ENCODE measurements around the gene WDR93. TPM values are rescaled to one million over a fixed set of nuclear protein-coding genes. Genes with fewer than 3 reads are reported as not detected.
"Not testable (repeated sequence)": the region's sequence is repeated elsewhere in the genome, so short reads cannot be mapped to it uniquely, and the experiment has no call there.

Gene WDR93
- total RNA-seq, 1 donor from 2014 or later = 1.7 TPM

DNA sequence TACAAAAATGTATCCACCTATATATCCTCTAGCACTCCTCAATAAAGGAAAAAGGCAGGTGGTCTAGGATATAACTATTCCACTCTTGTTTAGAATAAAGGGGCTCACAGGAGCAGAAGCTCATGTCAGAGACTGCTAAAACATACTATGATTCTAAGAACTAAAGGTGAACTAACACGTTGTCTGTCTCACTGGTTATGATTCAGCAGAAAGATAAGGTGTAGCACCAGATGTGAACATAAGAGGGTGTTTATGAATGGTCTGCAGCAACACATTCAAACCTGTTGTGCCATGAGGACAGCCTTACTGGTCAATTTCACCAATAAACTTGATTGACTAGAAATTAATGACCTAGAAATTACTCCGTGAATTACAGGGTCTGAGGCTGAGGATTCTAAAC lies 4.6 kb upstream of the WDR93 start:
- no peak for DNase-seq (ENCODE audit: low spot score)

DNA sequence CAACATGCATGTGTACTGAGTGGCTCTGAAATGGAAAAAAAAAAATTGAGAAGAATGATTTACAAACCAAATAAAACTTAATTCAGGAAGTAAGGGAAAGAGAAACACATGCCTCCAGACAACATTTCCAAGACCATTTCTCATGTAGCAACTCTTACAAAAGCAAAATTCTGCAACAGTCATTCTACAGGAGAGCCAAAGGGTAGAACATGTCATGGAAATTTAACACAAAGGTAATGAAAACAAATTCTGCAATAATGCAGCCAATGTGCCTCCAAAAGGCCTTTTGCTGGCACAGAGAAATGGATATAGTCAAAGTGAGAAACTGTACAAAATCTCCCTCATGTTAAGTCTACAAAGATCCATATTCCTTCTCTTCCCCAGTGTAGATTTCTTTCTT lies 4.1 kb upstream of the WDR93 start:
- DNase-seq (ENCODE audit: low spot score) = no peak

DNA sequence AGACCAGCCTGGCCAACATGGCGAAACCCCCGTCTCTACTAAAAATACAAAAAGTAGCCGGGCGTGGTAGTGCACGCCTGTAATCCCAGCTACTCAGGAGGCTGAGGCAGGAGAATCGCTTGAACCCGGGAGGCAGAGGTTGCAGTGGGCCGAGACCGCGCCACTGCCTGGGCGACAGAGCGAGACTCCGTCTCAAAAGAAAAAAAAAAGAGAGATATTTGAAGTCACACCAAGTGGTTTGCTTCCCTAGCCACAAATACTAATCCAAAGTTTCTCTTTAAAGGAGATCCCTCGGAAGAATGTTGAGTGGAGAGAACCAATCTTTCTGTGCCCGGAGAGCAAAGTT lies 708 bp upstream of the WDR93 start:
- DNase-seq (ENCODE audit: low spot score) = not testable (repeated sequence)

DNA sequence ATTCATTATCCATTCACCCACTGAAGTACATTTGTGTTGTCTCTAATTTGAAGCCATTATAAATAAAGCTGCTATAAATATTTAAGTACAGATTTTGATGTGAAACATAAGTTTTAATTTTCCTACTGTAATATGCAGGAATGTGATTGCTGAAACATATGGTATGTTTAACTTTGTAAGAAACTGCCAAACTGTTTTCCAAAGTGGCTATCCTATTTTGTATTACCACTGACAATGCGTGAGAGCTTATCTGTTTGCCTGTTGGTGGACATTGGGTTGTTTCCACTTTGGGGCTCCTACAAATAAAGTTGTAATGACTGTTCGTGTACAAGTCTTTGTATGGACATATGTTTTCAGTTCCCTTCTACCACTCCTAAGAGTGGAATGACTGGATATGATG lies 2.5 kb downstream of the WDR93 start:
- no peak for DNase-seq (ENCODE audit: low spot score)

DNA sequence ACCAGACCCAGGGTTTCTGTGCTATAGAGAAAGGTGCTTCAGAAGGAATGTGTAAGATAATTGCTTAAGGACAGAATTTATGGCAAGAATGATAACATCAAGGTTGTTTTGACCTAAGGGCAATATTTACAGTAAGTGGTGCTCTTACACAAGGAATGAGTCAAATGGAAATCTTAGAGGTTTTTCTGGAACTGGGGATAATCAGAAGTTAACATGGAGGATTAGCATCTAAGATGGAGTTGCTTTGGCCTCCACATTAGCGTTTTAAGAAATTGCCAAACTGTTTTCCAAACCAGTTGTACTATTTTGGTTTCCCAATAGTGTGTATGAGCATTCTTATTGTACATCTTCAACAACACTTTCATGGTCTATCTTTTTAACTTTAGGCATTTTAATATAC lies 3.1 kb downstream of the WDR93 start:
- no peak for DNase-seq (ENCODE audit: low spot score)

DNA sequence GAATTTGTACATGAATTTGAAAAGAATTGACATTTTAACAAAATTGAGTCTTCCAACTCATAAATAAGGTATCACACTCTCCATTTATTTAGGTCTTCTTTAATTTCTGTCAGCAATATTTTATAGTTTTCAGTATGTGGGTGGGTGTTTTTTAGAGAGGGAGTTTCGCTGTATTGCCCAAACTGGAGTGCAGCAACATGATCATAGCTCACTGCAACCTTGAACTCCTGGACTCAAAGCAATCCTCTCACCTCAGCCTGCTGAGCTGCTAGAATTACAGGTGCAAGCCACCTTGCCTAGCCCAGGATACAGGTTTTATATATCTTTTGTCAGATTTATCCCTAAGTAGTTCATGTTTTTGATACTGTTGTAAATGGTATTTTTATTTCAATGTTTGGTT lies 4.6 kb downstream of the WDR93 start:
- no peak for DNase-seq (ENCODE audit: low spot score)

DNA sequence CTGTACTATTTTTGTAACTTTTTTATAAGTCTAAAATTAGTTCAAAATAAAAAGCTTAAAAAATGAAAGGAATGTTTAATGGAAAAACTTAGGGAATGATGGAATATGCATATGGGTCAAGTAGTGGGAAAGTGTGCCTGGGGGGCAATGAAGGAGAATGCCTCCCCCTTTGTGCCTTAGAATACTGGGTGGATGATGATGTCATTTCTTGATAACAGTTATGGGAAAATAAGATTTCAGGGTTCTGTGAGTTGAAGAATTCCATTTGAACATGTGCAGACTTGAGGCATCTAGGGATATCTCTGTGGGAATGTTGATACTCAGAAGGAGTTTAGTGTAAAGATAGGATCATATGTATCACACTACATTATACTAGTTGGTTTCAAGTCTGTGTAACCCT lies 13.8 kb downstream of the WDR93 start:
- no peak for DNase-seq (ENCODE audit: low spot score)

DNA sequence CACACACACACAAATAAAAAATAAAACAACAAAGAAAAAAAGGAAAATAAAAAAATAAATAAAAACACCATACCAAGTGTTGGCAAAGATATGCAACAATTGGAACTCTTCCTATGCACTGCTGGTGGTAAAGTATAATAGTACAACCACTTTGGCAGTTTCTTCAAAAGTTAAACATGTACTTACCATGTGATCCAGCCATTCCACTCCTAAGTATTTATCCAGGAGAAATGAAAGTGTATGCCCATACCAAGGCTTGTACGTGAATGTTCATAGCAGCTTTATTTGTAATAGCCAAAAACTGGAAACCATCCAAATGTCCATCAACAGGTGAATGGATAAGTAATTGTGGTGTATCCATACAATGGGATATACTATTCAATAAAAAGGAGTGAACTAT lies 17.0 kb downstream of the WDR93 start:
- DNase-seq (ENCODE audit: low spot score) = no peak

DNA sequence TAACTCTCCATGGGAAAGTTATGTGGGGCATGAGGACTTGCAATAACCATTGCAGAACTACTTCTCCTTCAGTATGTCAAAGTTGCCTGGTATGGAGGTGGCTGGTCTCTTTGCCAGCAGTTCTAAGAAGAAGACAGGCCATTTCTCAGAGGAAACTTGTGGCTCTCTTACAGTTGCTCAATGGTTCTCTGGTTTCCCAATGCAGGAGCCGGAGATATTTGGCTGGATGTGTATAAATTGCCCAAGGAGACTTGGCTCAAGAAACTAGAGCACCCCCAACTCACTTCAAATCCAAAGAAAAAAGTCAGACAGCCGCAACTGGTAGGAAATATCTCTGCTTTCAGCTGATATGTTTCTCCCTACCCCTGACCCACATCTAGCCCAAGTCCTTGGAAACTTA lies 24.2 kb downstream of the WDR93 start:
- DNase-seq (ENCODE audit: low spot score) = no peak

DNA sequence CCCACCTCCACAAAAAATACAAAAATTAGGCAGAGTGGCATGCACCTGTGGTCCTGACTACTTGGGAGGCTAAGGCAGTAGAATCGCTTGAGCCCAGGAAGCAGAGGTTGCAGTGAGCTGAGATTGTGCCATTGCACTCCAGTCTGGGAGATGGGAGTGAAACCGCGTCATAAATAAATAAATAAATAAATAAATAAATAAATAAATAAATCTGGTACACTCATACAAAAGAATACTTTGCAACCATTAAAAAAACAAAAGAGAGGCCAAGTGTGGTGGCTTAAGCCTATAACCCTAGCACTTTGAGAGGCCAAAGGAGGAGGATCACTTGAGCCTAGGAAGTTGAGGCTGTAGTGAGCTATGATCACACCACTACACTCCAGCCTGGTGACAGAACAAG lies 32.4 kb downstream of the WDR93 start:
- DNase-seq (ENCODE audit: low spot score) = no peak

DNA sequence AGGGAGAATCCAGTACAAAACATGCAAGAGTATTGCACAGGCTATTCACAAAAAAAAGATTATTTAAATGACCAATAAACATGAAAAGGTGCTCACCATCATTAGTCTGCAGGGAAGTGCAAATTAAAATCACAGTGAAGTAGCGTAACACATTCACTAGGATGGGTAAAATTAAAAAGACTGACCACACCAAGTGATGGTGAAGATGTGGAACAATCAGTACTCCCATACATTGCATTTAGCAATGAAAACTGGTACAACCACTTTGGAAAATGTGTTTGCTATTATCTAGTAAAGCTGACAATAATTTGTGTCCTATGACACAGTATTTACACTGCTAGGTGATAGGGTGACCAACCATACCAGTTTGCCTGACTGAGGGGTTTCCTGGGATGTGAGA lies 34.0 kb downstream of the WDR93 start:
- no peak for DNase-seq (ENCODE audit: low spot score)

DNA sequence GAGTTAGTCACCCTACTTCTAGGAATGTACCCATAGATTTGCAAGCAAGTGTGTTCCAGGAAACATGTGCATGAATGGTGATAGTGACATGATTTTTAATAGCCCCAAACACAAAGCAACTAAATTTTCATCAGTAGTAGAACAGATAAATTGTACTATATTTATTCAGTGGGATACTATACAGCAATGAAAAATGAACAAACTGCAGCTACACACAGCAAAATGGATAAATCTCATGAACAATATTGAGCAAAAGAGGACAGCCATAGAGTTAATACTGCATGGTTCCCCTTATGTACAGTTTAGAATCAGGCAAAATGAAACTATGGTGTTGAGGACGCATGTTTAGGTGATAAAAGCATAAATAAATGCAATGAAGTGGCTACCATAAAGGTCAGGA lies 34.5 kb downstream of the WDR93 start:
- no peak for DNase-seq (ENCODE audit: low spot score)

DNA sequence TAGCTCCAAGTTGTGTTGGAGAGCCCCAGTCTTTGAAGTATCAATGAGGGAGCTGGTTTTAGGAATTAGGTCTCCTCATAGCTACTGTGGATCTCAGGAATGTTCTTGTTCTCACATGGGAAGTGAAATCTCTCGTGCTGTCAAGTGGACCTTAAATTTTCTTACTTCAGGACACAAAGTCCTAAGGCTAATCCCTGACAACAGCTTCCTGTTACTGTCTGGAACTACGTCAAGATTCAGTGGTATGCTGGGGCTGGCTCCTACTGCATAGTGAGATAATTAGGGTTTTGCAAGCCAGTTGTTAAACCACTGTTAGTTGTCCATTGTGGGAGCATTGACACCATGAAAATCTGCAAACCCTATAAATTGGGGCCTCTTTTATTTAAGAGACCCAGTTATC lies 37.6 kb downstream of the WDR93 start:
- DNase-seq (ENCODE audit: low spot score) = no peak

DNA sequence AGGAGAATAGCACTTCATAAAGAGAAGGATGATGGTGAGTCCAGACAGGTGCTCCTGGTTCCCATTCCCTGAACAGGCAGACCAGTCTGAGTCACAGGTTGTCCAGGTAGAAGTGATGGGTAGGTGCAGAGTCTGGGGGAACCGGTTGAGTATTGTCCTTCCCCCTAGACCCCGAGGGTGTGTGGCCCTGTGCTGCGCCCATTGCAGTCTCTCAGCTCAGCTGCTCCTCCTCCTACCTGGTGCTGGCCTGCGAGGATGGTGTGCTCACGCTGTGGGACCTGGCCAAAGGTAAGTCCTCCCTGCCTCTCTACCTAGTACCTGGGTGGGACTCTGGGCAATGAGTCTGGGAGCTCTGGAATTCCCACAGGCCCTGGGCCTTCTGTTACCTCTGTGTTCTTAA lies 40.7 kb downstream of the WDR93 start:
- no peak for DNase-seq (ENCODE audit: low spot score)

DNA sequence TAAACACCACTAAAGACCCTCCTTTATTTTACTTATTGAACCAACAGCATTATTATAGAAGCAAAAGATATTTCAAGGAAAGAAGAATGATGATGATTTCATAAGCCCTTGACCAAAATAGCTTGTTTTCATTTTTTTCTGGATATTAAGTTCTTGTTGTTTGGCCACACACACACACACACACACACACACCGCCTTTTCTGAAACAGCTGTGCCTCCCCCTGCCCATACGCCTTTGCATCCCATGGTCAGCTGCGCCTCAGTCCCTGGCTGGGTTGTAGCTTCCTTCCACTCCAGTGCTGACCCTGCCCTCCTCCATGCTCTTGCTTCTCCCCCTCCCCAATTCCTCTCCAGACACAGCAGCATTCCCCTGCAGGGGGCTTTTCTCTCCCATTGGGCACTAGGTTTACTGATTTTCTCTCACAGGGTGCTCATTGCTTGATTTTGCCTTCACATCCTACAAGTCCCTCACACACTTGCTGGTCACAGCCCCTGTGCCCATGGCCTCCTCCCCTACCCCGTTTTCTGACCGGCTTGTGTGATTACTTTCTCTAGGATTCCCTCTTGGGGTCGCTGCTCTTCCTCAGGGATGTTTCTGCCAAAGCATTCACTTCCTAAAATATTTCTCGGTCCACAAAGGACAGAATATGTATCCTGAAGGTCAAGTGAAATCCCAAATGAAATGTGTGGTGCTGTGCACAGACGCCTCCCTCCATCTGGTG lies 42.0 kb downstream of the WDR93 start:
- no peak for DNase-seq (ENCODE audit: low spot score)

DNA sequence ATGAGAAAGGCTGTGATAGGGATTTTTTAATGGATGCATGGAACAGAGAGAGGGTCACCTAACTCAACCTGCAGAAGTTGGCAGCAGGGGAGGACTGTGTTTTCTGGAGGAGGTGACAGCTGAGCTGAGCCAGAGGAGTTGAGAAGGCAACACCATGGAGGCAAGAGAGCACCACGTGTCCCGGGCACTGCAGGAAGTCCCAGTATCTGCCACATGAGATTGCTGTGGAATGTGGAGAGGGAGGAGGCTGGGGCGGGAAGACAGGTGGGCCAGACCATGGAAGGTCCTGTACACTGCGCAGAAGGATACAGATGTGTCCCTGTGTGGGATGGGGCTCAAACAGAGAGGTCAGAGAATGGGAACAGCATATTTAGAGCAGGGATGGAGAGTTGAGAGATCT lies 45.2 kb downstream of the WDR93 start:
- no peak for DNase-seq (ENCODE audit: low spot score)

DNA sequence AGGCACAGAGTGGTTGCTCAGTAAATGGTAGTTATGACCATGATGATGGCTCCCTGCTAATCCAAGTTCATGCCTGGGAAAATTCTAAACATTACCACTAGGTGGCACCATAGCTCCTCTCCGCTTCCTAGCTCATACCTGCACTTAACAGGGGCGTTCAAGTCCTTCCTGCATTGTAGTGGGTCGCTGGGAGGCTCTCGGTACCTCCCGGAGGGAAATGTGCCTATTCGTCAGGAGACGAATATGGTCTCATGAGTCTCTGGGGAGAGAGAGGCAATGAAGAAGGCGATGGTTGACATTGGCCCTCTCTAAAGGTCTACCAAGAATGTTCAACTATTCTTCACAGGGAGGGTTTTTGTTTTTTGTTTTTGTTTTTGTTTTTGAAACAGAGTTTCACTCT lies 49.5 kb downstream of the WDR93 start:
- DNase-seq (ENCODE audit: low spot score) = peak; percentile 81

DNA sequence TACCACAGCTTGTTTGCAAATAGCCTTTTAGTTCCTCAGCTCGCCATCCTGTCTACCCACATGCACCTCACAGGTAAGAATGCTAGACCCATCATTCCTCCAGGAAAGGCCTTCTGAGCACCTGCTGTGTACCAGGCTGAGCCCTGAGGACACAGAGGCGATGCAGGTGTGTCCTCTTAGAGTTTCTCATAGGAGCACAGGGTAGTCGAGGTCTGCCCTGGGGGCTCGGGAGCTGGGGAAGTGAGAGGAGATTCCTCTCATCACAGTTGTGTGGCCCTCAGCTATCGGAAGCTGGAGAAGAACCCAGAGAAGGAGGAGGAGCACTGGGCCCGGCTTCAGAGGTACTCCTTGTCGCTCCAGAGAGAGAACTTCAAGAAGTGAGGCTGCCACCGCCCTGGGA lies 52.4 kb downstream of the WDR93 start:
- no peak for DNase-seq (ENCODE audit: low spot score)

DNA sequence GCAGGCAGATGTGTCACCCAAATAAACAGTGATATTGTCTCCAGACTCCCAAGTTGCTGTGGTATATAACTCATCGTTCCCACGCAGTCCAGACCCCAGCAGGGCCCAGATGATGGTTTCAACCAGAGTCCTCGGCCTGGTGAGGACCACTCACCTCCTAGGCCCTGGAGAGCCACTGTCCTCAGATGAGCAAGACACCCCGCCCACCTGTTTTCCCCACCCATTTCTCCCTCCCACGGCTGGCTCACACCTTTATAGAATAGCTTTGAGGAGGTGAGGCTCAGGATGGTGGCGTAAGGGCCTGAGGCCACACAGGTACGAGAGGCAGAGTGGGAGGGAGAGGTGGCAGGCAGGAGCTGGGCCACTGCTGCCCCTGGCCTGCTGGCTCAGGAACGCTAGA lies 53.0 kb downstream of the WDR93 start:
- DNase-seq (ENCODE audit: low spot score) = no peak

DNA sequence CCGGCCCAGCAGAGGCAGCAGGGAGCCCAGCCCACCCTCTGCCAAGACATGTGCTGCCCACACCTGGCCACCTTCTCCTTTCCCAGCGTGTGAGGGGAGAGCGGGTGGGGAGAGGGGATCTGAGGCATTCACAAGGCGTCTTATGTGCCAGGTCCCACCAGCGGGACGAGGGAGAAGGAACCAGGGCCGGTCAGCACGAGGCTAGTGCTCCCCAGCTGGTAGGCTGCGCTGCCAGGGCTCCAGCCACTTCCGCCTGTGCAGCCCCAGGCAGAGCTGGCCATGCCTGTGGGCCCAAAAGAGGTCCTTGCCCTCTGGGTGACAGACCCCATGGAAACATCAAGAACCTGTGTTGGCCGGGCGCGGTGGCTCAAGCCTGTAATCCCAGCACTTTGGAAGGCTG lies 54.5 kb downstream of the WDR93 start:
- DNase-seq (ENCODE audit: low spot score) = no peak

DNA sequence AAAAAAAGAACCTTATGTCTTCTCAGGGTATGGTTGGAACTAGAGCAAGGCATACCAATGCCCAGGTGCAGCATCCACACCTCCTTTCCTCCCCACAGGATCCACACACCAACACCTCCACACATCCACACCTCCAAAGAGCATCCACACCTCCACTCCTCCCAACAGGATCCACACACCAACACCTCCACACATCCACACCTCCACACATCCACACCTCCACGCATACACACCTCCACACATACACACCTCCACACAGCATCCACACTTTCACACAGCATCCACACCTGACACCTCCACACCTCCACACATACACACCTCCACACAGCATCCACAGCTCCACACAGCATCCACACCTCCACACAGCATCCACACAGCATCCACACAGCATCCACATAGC lies 55.2 kb downstream of the WDR93 start:
- DNase-seq (ENCODE audit: low spot score) = no peak

DNA sequence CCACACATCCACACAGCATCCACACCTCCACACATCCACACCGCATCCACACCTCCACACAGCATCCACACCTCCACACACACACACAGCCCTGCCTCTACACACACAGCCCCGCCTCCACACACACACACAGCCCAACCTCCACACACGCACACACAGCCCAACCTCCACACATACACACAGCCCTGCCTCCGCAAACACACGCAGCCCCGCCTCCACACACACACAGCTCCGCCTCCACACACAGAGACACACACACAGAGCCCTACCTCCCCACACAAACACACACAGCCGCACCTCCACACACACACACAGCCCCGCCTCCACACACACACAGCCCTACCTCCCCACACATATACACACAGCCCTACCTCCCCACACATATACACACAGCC lies 55.8 kb downstream of the WDR93 start:
- DNase-seq (ENCODE audit: low spot score) = no peak

DNA sequence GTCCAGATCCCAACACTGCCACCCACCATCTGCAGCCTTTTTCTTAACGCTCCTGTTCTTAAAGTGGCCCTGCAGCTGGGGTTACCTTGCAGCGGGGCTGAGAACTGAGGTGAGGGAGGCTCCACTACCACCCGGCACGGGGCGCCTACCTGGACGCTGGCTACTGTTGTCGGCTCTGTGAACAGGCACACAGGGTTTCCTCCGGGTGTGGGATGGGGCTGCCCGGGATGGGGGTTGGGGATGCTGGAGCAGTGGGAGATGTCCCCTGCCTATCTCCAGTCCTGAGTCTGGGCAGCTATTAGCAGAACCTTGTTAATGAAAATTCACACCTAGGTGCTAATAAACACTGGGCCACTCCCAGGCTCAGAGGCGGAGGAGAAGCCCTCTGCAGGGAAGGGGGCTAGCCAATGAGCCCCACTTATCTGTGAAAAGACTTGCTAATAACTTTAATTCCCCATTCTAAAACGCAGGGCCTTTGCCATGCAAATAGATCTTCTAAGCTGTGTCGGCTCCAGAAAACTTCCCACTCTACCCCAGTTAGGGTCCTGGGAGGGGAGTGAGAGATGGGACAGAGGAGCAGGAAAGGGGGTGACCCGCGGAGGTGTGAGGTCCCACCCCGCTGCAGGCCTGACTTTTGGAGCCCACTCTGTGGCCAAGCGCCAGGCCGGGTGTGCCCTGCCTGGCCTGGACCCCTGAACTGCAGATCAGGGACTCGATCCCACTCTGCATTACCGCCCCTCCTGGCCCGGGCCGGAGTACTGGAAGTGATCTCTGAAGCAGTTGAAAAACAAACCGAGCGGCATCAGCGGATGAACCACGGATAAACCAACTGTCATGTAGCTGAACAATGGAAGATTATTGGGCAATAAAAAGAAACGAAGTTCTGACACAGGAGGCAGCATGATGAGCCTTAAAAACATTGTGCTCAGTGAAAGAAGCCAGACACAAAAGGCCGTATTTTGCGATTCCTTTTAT lies 57.4 kb downstream of the WDR93 start:
- no peak for DNase-seq (ENCODE audit: low spot score)

All from umbilical cord (tissue), 2 donors.